22Rv1 (cell line): Measurements from ENCODE around the gene TCF7L2.

Experiments
- ZFX ChIP-seq: fragments of 450-650 bp; IDR thresholded peaks from 2 replicates; pipeline ENCODE4 v1.6.1; 2017; ENCODE audit warnings: antibody characterized with exemption, borderline replicate concordance
- TF ChIP-seq, protein P1 (sequence below): fragments of 450-650 bp; IDR thresholded peaks from 2 replicates; pipeline ENCODE4 v1.5.1; 2017; ENCODE audit warnings: mild to moderate bottlenecking

- TF ChIP-seq, protein P1, sequence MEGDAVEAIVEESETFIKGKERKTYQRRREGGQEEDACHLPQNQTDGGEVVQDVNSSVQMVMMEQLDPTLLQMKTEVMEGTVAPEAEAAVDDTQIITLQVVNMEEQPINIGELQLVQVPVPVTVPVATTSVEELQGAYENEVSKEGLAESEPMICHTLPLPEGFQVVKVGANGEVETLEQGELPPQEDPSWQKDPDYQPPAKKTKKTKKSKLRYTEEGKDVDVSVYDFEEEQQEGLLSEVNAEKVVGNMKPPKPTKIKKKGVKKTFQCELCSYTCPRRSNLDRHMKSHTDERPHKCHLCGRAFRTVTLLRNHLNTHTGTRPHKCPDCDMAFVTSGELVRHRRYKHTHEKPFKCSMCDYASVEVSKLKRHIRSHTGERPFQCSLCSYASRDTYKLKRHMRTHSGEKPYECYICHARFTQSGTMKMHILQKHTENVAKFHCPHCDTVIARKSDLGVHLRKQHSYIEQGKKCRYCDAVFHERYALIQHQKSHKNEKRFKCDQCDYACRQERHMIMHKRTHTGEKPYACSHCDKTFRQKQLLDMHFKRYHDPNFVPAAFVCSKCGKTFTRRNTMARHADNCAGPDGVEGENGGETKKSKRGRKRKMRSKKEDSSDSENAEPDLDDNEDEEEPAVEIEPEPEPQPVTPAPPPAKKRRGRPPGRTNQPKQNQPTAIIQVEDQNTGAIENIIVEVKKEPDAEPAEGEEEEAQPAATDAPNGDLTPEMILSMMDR: no peak
- TF ChIP-seq ZFX: no peak
Measured at GRCh38 chr10:113055458-113055857, 105.4 kb downstream of the TCF7L2 start.
